Measurements from ENCODE around the gene ZNF124. TPM values are rescaled to one million over a fixed set of nuclear protein-coding genes. Genes with fewer than 3 reads are reported as not detected.
"Not testable (repeated sequence)": the region's sequence is repeated elsewhere in the genome, so short reads cannot be mapped to it uniquely, and the experiment has no call there.

The ZNF124 gene
- 10 to 100 TPM; 16.8 to 54.2 (median 46.5) TPM for total RNA-seq

DNA sequence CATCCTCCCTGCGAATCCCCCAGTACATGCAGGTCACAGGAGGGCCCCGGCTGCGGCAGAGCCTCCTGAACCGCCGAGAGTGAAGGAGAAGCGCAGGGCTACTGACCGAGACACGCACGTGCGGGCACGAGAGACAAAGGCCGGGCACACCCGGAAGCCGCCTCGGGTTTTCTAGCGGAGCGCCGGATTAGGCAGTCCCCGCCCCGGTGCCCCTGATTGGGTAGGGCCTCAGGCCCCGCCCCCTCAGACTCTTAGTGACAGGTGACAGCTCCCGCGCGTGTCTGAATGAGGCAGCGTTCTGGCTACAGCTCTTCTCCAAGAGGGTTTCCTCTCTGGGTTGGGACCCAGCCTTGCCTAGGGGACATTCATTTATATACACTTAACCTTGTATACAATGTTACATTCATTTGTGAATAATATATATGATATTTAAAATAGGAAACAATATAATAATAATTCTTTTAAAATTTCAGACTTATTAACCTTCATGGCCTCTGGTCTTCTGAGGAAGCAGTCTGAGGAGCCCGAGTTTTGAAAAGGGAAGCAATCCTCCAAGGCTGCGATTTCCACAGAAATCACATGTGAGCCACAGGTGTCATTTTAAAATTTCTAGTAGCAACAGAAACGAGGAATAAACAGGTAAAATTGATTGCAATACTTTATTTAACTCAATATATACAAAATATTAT, at the start of gene ZNF124:
Gene ZNF124 (minus strand): TSS at position 146 of the 689 bp plus-strand sequence. CDS start 143 bp downstream, at position 3.
- H3K27me3 ChIP-seq; H3K27ac ChIP-seq; H3K9me3 ChIP-seq; DNase-seq (ENCODE audit: low spot score in 2 of 2); H3K36me3 ChIP-seq; H3K4me1 ChIP-seq; H3K4me3 ChIP-seq; intact Hi-C loops (cut with DNase I; ENCODE audit: low total_unique reads): not testable (repeated sequence)

GRCh38 chr1:247220280-247220679, 48.5 kb upstream of the ZNF124 start:
- H3K27me3 ChIP-seq; intact Hi-C loops (cut with DNase I; ENCODE audit: low total_unique reads): not testable (repeated sequence)

GRCh38 chr1:247218121-247218651, 46.4 kb upstream of the ZNF124 start:
- H3K4me3 ChIP-seq, result no peak overlapping the region
- H3K27ac ChIP-seq, result no peak overlapping the region
- no peaks in the 10 kb centered on the region for H3K9me3 ChIP-seq
- no peaks in the 10 kb centered on the region for H3K4me1 ChIP-seq
- intact Hi-C loops (cut with DNase I; ENCODE audit: low total_unique reads), result no loop called here
- H3K27me3 ChIP-seq, result no peaks in the 10 kb centered on the region
- TF ChIP-seq POLR2A (IDR thresholded peaks at IDR 0.05), result no peak
- no peak for TF ChIP-seq POLR2AphosphoS5 (IDR thresholded peaks at IDR 0.05)
- no peak for TF ChIP-seq CTCF (IDR thresholded peaks at IDR 0.05)
- DNase-seq (ENCODE audit: low spot score in 2 of 2), result no peak
- H3K36me3 ChIP-seq, result no peaks in the 10 kb centered on the region

More at GRCh38 chr1:247220280-247220679, 48.5 kb upstream of the ZNF124 start:
- peaks cover 0 to 13% of the 10 kb centered on the region in 2 donors for H3K9me3 ChIP-seq
- not testable (repeated sequence) for H3K27ac ChIP-seq; H3K4me3 ChIP-seq; H3K36me3 ChIP-seq; DNase-seq (ENCODE audit: low spot score in 2 of 2); H3K4me1 ChIP-seq

GRCh38 chr1:247216261-247216660, 44.4 kb upstream of the ZNF124 start:
- Histone ChIP-seq H3K4me1 (no peaks in the 10 kb centered on the region), H3K4me3 (no peak overlapping the region), H3K27ac (no peak overlapping the region), H3K36me3 (no peaks in the 10 kb centered on the region), H3K27me3 (no peaks in the 10 kb centered on the region), H3K9me3 (no peaks in the 10 kb centered on the region)
- intact Hi-C loops (cut with DNase I; ENCODE audit: low total_unique reads), result no loop called here
- TF ChIP-seq POLR2A (IDR thresholded peaks at IDR 0.05) (no peak), CTCF (IDR thresholded peaks at IDR 0.05) (no peak), POLR2AphosphoS5 (IDR thresholded peaks at IDR 0.05) (no peak)
- no peak for DNase-seq (ENCODE audit: low spot score in 2 of 2)

DNA sequence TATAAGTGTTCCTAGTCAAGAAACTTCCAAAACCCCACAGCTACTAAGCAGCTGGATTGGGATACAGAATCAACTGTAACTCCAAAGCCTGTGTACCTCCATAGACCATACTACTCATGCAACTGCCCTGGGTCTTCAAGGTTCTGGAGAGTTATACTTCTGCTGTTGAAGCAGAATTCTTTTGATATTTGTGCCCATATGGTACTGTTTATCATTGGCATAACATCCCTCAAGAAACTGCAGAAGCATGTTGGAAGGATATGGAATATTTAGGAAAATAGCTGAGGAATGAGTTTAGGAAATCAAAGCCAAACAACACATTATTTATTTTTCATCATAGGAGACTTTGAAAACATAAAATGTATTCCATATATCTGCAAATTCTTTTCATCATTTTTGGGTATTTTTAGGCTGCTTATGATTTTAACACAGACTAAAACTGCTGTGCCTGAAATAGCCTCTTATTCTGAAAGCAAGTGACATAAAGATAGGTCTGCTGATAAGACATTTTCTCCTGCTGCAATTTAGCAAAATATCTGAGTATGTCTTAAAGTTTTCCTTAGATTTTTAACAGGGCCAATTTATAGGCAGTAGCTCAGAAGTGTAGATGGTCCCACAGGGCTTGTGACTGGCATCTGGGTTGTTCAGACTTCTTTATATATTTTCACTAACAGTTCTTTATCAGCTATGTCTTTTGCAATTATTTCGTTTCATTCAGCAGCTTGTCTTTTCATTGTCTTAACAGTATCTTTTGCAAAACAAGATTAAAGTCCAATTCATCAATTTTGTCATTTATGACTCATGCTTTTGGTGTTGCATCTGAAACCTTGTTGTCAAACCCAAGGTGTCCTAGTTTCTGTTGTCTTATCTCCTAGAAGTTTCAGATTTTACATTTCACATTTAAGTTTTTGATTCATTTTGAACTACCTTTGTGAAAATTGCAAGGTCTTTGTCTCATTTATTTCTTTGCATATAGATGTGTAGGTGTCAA, 41.1 kb upstream of the ZNF124 start:
- H3K27me3 ChIP-seq, result no peaks in the 10 kb centered on the region
- no peaks in the 10 kb centered on the region for H3K9me3 ChIP-seq
- no peak for DNase-seq (ENCODE audit: low spot score in 2 of 2)
- intact Hi-C loops (cut with DNase I; ENCODE audit: low total_unique reads), result no loop called here
- no peak overlapping the region for H3K4me3 ChIP-seq
- peaks cover 0 to 5% of the 10 kb centered on the region in 2 donors for H3K4me1 ChIP-seq
- no peak overlapping the region for H3K27ac ChIP-seq
- TF ChIP-seq POLR2AphosphoS5 (IDR thresholded peaks at IDR 0.05) (no peak), CTCF (IDR thresholded peaks at IDR 0.05) (no peak), POLR2A (IDR thresholded peaks at IDR 0.05) (no peak)
- H3K36me3 ChIP-seq, result no peaks in the 10 kb centered on the region
